ENCODE measurements around the gene PAX5.

The PAX5 gene

GRCh38 chr9:37011530-37011929 lies 22.5 kb downstream of the PAX5 start:
- no peak for DNase-seq

- no peak for DNase-seq
These were observed 23.1 kb downstream of the PAX5 start for GRCh38 chr9:37010976-37011375.

DNA sequence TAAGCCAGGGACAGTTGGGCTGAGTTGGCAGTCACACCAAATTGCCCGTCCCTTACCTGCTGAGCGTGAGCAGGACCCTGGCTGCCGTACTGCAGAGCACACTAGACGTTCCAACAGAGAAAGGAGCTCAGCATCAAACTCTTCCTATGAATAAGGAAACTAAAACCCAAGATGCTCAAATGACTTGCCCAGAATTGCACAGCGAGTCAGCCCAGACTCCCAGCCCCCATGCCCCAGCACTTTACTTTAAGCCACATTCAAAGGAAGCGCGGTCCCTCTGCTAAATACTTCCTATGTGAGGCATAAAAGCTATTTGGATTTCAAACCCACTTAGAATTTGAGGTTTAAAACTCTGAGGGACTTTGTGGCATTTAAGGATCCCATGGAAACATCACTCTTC lies 23.9 kb downstream of the PAX5 start:
- DNase-seq = no peak

DNA sequence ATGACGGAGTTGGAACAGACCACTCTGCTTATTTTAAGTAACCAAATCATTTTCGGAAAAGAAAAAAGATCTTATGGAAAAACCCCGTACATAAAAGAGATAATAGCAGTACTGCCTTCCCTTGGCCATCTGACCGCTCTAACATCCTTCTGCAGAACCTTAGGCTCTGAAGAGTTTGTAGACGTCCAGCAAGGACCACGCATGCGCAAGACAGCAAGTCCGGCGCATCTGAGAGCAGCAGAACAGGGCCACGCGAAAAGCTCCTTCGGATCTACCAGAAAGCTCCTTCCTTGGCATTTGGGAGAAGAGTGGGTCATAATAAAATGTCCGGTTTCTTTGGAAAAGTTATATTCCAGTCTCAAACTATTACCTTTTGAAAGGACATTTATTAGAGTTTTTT lies 26.8 kb downstream of the PAX5 start:
- no peak for DNase-seq

- no peak for DNase-seq
These were observed 28.4 kb downstream of the PAX5 start for GRCh38 chr9:37005517-37006140.

- no peak for DNase-seq
These were observed 29.6 kb downstream of the PAX5 start for GRCh38 chr9:37004424-37004935.

DNA sequence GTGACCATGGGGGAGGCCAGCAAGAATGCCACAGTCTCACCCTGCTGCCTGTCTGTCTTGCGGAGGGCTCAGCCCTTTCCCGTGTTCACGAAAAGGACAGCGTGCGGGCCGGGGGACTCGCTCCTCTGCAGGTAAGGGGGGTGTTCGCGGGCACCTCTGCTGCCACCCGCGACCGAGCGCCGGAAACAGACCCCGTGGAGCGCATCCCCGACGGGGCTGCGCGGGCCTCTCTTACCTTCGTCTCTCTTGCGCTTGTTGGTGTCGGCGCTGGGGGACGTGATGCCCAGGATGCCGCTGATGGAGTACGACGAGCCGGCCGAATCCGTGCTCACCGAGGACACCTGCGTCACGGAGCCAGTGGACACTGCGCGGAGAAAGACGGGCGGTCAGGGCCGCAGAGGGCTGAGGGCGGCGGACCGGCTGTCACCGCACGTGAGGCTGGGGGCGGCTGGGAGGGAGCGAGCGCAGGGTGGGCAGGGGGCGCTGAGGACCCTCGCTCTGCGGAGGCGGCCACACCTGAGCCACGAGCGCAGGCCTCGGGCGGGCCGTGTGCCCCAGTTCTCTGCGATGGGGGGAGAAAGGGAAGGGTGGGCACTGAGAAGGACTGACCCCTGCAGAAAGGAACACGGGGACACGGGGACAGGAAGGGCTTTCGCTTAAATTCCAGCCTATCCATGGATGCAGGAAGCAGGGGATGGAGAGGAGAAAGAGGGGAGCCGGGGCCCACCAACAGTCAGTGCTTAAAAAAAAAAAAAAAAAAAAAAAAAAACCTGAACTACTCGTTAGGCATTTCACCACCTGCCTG lies 31.5 kb downstream of the PAX5 start:
- no peak for DNase-seq

- no peak for DNase-seq
These were observed 32.0 kb downstream of the PAX5 start for GRCh38 chr9:37002036-37002412.

DNA sequence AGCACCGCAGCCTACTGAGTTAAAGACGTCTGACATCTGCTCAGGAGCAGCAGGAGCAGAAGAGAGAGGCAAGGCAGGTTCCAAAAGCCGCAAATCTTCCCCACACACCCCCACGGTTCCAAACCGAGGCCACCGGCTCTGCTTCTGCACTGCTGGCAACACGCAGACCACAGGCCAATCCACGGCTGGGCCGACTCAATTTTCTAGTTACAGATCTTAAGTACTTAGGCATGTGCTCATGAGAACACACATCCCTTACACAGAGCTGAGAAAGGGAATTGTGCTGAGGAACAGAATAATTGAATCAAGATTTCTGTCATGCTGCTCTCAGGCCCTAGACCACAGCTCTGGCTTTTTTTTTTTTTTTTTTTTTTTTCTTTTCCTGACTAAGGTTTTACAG lies 32.6 kb downstream of the PAX5 start:
- DNase-seq = peak; percentile 44

GRCh38 chr9:36999728-37000333 lies 34.2 kb downstream of the PAX5 start:
- DNase-seq = no peak

DNA sequence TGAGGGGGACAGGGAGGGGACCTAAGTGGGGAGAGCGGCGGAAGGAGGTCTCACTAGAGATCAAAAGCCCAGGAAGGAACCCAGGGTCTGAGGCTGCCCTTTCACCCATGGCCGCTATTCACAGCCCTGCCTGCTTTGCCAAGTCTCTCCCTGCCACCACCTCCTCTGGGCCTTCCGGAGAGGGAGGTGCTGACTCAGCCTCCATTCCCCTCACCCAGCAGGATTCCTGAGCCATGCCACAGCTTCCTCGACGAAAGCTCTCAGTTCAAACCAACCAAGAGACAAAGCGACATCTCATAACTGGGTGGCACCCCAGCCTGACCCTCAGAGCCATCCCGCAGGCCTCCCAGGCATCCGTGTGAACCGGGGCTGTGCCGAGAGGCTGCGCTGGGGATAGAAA lies 36.7 kb downstream of the PAX5 start:
- DNase-seq = no peak

GRCh38 chr9:36996706-36997086 lies 37.4 kb downstream of the PAX5 start:
- DNase-seq = no peak

DNA sequence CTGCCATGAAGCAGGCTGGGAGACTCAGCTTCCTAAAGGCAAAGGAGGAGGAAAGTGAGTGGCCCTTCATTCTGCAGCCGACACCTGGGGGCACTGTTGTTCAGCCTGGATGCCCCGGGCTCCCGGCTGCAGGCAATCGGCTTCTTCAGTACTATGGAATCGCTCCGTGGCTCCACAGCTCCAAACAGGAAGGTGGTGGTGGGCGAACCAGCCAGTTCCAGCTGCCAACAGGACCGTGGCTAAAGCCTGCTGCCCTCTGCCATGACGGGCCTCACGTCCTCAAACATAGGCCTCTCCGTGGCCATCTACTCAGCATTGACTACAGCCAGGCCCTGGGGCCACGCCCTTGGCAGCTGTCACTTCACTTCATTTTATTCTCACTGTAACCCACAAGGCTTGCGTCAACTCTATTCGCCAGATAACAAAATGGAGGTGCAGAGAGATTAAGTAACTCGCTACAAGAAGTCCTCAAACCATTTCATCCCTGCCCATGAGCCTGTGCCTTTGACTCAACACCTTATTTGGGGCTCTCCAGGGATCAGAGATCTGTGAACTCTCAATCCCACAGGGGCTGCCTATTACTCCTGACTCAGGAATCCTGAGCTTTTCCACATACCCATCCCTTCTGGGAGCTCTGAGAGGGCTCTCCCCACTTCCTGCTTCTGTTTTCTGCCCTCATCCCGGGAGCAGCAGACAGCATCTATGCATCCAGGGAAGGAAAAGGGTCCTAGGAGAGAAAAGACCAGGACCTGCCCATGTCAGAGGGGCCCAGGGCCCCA lies 38.0 kb downstream of the PAX5 start:
- peak; percentile 42 for DNase-seq

DNA sequence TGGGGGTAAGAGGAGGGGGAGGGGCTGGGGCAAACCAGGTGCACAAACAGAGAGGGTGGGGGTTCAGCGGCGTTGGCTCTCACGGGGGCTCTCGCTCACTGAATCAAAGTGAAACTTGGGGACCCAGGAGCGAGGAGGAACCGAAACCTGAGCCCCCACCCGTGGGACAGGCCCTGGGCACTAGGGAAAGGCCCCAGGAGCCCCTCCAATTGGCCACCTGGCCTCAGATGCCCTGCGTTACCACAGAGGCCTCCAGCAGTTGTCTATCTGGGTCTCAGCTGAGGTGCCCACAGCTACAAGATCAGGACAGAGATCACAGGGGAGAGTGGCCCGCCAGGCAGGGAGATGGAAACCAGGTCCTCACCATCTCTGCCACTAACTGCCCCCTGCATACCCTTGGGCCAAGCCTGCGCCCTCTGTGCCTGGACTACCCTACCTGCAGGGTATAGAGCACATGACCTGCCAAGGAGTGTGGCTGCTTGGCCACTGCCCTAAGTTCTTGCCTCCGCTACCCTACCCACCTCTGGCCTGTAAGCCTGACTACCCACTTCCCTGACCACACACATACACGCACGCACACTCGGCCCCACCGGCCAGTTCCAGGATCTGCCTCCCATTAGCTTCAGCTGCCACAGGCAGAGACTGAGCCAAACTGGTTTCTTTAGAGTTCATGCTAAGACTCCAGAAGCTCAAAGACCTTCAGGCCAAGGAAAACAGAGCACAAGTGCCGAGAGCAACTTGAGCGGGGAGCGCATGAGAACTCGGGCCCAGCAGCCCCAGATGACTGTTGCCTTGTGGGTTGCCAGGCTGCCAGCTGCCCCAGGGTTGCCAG lies 39.9 kb downstream of the PAX5 start:
- no peak for DNase-seq

DNA sequence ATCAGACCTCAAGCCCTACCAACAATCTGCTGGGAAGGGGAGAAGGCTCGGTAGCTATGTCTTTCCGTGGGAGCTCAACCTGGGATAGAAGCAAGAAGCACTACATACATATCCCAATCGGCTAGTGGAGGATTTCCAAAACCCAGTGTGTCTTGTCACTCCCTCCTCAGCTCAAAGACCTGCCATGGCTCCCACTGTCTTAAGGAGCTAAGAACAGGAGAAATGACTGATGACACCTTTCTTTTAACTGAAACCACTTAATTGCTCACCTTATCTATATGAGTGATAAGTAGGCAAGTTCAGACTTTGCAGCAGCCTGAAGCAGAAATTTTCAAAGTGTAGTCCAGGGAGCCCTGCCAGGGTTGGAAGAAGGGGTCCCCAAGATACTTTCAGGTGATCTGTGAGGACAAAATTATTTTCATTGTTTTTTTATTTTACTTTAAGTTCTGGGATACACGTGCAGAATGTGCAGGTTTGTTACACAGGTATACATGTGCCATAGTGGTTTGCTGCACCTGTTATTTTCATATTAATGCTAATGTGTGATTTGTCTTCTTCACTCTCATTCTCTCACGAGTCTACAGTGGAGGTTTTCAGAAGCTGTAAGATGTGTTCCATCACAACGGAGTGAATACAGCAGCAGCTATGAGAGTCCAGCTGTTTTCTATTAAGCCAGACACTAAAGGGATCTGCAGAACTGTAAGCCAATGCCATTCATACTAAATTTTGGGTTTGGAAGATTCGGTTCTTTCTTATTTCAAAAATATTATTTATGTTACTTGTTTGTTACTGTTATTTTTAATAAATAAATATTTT lies 41.4 kb downstream of the PAX5 start:
- no peak for DNase-seq

GRCh38 chr9:36991516-36992134 lies 42.4 kb downstream of the PAX5 start:
- DNase-seq = no peak

DNA sequence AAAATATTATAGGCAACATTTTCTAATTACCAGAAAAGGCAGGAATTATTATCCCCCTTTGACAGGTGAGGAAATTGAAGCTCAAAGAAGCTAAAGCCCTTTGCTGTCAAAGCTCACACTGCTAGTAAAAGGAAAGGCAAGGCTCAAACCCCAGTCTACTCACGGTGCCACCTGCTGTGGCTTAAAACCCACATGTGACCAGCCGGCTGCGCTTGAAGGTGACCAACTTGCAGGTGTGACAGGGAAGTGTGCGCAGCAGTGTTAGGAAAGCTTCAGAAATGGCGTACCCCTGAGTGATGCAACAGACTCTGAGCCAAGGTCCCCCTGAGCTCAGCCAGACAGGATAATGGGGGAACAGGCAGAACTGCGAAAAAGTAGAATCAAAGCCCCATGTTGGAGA lies 45.2 kb downstream of the PAX5 start:
- no peak for DNase-seq

- DNase-seq = no peak
These were observed 46.2 kb downstream of the PAX5 start for GRCh38 chr9:36987891-36988290.

GRCh38 chr9:36987409-36987808 lies 46.7 kb downstream of the PAX5 start:
- DNase-seq = no peak

DNA sequence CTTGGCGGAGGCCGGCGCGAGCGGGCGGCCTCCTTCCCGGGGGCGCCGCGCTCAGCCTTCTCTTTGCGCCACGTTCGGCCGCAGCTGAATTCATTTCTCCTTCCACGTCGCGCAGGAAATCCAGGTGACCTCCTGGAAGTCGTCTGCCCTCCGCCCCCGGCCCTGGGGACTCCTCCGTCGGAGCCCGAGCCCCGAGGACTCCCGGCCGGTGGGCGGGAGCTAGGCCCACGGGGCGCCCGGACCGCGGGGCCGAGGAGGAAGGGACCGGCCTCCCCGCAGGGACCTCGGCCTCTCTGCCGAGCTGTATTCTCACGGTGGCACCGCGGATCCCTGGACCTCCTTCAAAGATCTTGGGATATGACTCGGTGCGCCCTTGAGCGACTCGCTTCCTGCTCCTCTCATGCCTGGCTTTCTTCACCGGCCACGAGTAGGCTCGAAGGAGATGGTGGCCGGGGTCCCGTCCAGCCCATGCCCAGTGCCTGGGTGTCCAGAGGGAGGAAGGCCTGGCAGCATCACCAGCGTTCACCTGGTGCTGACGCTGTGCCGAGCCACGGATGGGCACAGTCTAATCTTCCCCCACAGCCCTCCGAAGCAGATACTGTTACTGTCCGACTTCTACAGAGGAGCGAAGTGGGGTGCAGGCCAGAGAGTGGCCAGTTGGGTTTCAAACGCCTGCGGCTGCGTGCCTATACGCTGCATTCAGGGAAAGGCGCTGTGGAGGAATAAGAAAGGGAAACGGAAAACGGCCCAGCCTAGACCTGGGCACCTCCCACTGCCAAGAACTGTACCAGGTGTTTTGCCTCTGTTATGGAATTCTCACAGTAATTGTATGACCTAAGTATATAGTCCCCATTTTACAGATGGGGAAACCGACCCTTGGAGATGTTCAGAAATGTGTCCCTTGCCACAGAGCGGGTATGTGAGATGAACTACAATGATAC lies 47.3 kb downstream of the PAX5 start:
- no peak for DNase-seq

Data from left hindlimb (tissue), 1 donor.